GM12878 (cell line): Measurements from ENCODE around the gene C9orf153.

Experiments used
- CEBPB ChIP-seq, 2 experiments: fragments of 150-350 bp in 1 of 2; IDR thresholded peaks; 2 replicates each; pipeline ENCODE4 v1.6.1; 2012 to 2014; ENCODE audit warnings: low read depth in 2 of 2, low read length in 2 of 2, borderline replicate concordance in 1 of 2, inconsistent platforms in 1 of 2
- RAD21 ChIP-seq: IDR thresholded peaks from 2 replicates; pipeline ENCODE4 v1.6.1; 2011; ENCODE audit warnings: mild to moderate bottlenecking, low read depth, low read length, moderate library complexity; ENCODE audit not compliant: insufficient read depth
- RB1 ChIP-seq: fragments of 450-650 bp; formaldehyde crosslinking; IDR thresholded peaks from 2 replicates; pipeline ENCODE4 v1.6.1; 2017; ENCODE audit warnings: mild to moderate bottlenecking, borderline replicate concordance
- ZNF207 ChIP-seq: fragments of 450-650 bp; IDR thresholded peaks from 2 replicates; pipeline ENCODE4 v1.6.1; 2014; ENCODE audit warnings: antibody characterized with exemption, mild to moderate bottlenecking, borderline replicate concordance
- TF ChIP-seq, protein P1 (sequence below), 3 experiments: IDR thresholded peaks in 2 of 3; conservative IDR thresholded peaks in 1 of 3; 2 replicates each; pipeline ENCODE4 v1.5.1; 2011; ENCODE audit warnings: low read depth in 3 of 3, low read length in 3 of 3, mild to moderate bottlenecking in 3 of 3, control low read depth in 2 of 3, moderate library complexity in 2 of 3, inconsistent platforms in 1 of 3, mixed read lengths in 1 of 3; ENCODE audit not compliant: control insufficient read depth in 2 of 3, insufficient read depth in 1 of 3; ENCODE audit errors: extremely low read depth in 1 of 3
- TF ChIP-seq, protein P2 (sequence below): fragments of 450-650 bp; IDR thresholded peaks from 2 replicates; pipeline ENCODE4 v1.6.1; 2016; ENCODE audit warnings: mild to moderate bottlenecking

DNA sequence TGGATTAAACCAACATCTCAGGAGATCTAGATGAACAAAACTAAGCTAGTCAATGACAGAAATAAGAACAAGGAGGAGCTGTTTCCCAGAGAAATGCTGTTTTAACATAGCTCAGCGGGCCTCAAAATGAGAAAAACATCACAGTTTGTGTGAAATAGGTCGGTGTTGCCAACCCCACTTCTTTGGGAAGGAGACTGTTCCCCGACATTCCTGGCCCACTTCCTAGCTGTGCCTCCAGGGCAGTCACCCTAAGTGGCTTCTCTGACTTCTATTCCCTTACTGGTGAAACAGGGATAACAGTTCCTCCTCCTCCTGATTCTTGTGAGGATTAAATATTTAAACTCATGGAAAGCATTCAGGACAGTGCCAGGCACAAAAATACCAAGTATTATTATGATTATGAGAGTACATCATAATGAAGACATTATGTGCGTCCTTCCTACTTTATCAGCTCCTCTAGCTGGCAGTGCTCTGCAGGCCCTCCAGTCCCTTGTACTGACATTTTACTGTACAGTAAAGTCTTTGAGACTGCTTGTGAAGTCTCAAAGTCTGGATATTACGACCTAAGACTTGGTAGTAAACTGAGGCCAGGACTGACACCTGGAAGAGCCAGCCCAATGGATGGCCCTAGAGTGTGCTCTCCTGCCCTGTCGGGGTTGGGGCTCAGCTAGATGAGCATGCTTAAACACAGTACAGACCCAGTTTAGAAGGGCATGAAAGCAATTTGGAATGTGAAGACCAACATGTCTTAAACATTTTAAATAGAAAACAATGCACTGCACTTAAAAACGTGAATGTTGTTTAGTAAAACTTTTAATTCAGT, 15.6 kb upstream of the C9orf153 start:
- TF ChIP-seq, protein P1, sequence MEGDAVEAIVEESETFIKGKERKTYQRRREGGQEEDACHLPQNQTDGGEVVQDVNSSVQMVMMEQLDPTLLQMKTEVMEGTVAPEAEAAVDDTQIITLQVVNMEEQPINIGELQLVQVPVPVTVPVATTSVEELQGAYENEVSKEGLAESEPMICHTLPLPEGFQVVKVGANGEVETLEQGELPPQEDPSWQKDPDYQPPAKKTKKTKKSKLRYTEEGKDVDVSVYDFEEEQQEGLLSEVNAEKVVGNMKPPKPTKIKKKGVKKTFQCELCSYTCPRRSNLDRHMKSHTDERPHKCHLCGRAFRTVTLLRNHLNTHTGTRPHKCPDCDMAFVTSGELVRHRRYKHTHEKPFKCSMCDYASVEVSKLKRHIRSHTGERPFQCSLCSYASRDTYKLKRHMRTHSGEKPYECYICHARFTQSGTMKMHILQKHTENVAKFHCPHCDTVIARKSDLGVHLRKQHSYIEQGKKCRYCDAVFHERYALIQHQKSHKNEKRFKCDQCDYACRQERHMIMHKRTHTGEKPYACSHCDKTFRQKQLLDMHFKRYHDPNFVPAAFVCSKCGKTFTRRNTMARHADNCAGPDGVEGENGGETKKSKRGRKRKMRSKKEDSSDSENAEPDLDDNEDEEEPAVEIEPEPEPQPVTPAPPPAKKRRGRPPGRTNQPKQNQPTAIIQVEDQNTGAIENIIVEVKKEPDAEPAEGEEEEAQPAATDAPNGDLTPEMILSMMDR (IDR thresholded peaks at IDR 0.05 in 2 of 3, conservative IDR thresholded peaks at IDR 0.05 in 1 of 3; ENCODE audit: control insufficient read depth in 2 of 3, extremely low read depth in 1 of 3, insufficient read depth in 1 of 3, low read depth in 3 of 3, low read length in 3 of 3), result no peak
- TF ChIP-seq CEBPB (IDR thresholded peaks at IDR 0.05; ENCODE audit: borderline replicate concordance in 1 of 2, low read depth in 2 of 2, low read length in 2 of 2) (no peak), ZNF207 (no peak), RB1 (no peak), RAD21 (no peak)
- TF ChIP-seq, protein P2, sequence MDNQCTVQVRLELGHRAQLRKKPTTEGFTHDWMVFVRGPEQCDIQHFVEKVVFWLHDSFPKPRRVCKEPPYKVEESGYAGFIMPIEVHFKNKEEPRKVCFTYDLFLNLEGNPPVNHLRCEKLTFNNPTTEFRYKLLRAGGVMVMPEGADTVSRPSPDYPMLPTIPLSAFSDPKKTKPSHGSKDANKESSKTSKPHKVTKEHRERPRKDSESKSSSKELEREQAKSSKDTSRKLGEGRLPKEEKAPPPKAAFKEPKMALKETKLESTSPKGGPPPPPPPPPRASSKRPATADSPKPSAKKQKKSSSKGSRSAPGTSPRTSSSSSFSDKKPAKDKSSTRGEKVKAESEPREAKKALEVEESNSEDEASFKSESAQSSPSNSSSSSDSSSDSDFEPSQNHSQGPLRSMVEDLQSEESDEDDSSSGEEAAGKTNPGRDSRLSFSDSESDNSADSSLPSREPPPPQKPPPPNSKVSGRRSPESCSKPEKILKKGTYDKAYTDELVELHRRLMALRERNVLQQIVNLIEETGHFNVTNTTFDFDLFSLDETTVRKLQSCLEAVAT, result no peak
